Upper lobe of right lung (tissue), 1 donor: ENCODE results near the gene ZFAND3. TPM values are rescaled to one million over a fixed set of nuclear protein-coding genes. Genes with fewer than 3 reads are reported as not detected.
"Not testable (repeated sequence)": the region's sequence is repeated elsewhere in the genome, so short reads cannot be mapped to it uniquely, and the experiment has no call there.

Experiments used
- ATAC-seq: fragments of 200-7000 bp; cut with Tn5 transposase; one replicate; pipeline ENCODE4 v1.9.1; 2020; ENCODE audit warnings: mild to moderate bottlenecking, moderate library complexity
- DNase-seq: peaks from one replicate; pipeline ENCODE4 v3.0.0-alpha.2; 2020
- H3K27ac ChIP-seq: fragments of 200-600 bp; one replicate; pipeline ENCODE4 v1.8.0; 2022
- H3K27me3 ChIP-seq: fragments of 200-600 bp; one replicate; pipeline ENCODE4 v1.8.0; 2022; ENCODE audit warnings: mild to moderate bottlenecking
- H3K36me3 ChIP-seq: fragments of 200-600 bp; one replicate; pipeline ENCODE4 v1.8.0; 2022
- H3K4me1 ChIP-seq: fragments of 200-600 bp; one replicate; pipeline ENCODE4 v1.8.0; 2022
- H3K4me3 ChIP-seq: fragments of 200-600 bp; one replicate; pipeline ENCODE4 v1.8.0; 2022; ENCODE audit warnings: mild to moderate bottlenecking
- H3K9me3 ChIP-seq: fragments of 200-600 bp; one replicate; pipeline ENCODE4 v1.8.0; 2022
- CTCF ChIP-seq: fragments of 200-600 bp; IDR thresholded peaks from one replicate; pipeline ENCODE4 v1.8.0; 2022; ENCODE audit warnings: antibody characterized with exemption
- intact Hi-C: fragments of 100-400 bp; cut with DNase I; formaldehyde crosslinking; loops from one replicate; pipeline ENCODE4 v1.11.0; 2022
- total RNA-seq: library from RNA; stranded (reverse); fragmentation: NEBNext Ultra II Directional; extraction: Animal tissue kit (Norgen Biotek cat#: 25700); gene quantifications from one replicate; pipeline ENCODE4 v1.2.1, GENCODE V29; 2021
- donor health status: DM: no; HTN: yes; CAD: no; lungs with severe emphysema.

Gene ZFAND3
- total RNA-seq, 1 donor from 2014 or later, result 69.1 TPM

GRCh38 chr6:37889486-37889885 is 70.0 kb downstream of the ZFAND3 start:
- no peak overlapping the region for H3K4me3 ChIP-seq
- intact Hi-C loops, result no loop called here
- no peaks in the 10 kb centered on the region for H3K9me3 ChIP-seq
- no peak for ATAC-seq
- peaks cover 17% of the 10 kb centered on the region for H3K4me1 ChIP-seq
- TF ChIP-seq CTCF, result no peak
- H3K27ac ChIP-seq, result no peak overlapping the region
- no peaks in the 10 kb centered on the region for H3K27me3 ChIP-seq
- DNase-seq, result no peak
- H3K36me3 ChIP-seq, result no peaks in the 10 kb centered on the region

- ATAC-seq (no peak), DNase-seq (no peak)
- Histone ChIP-seq H3K27me3 (no peaks in the 10 kb centered on the region), H3K27ac (no peak overlapping the region), H3K4me3 (no peak overlapping the region), H3K36me3 (no peaks in the 10 kb centered on the region), H3K4me1 (peaks cover 17% of the 10 kb centered on the region), H3K9me3 (no peaks in the 10 kb centered on the region)
- intact Hi-C loops, result no loop called here
- no peak for TF ChIP-seq CTCF
Observed at GRCh38 chr6:37891072-37891471, 71.5 kb downstream of the ZFAND3 start.

GRCh38 chr6:37893257-37893656 is 73.7 kb downstream of the ZFAND3 start:
- TF ChIP-seq CTCF, result no peak
- Histone ChIP-seq H3K4me3 (no peak overlapping the region), H3K9me3 (no peaks in the 10 kb centered on the region), H3K27ac (no peak overlapping the region), H3K27me3 (no peaks in the 10 kb centered on the region), H3K36me3 (no peaks in the 10 kb centered on the region), H3K4me1 (peaks cover 17% of the 10 kb centered on the region)
- intact Hi-C loops, result no loop called here
- DNase-seq (no peak), ATAC-seq (no peak)

GRCh38 chr6:37893734-37894133 is 74.2 kb downstream of the ZFAND3 start:
- H3K4me3 ChIP-seq, H3K36me3 ChIP-seq, H3K27ac ChIP-seq, H3K27me3 ChIP-seq, H3K9me3 ChIP-seq, intact Hi-C loops, ATAC-seq, DNase-seq: not testable (repeated sequence)
- peaks cover 12% of the 10 kb centered on the region for H3K4me1 ChIP-seq

- DNase-seq (no peak), ATAC-seq (no peak)
- Histone ChIP-seq H3K36me3 (no peaks in the 10 kb centered on the region), H3K9me3 (no peaks in the 10 kb centered on the region), H3K4me1 (peaks cover 3% of the 10 kb centered on the region), H3K27me3 (no peaks in the 10 kb centered on the region), H3K27ac (no peak overlapping the region), H3K4me3 (no peak overlapping the region)
- intact Hi-C loops, result no loop called here
- TF ChIP-seq CTCF, result no peak
Observed at GRCh38 chr6:37894585-37894984, 75.1 kb downstream of the ZFAND3 start.

GRCh38 chr6:37897321-37897720 is 77.8 kb downstream of the ZFAND3 start:
- H3K4me3 ChIP-seq, result no peak overlapping the region
- H3K36me3 ChIP-seq, result no peaks in the 10 kb centered on the region
- ATAC-seq (no peak), DNase-seq (no peak)
- intact Hi-C loops, result no loop called here
- no peaks in the 10 kb centered on the region for H3K9me3 ChIP-seq
- TF ChIP-seq CTCF, result no peak
- H3K27me3 ChIP-seq, result no peaks in the 10 kb centered on the region
- no peak overlapping the region for H3K27ac ChIP-seq
- no peaks in the 10 kb centered on the region for H3K4me1 ChIP-seq
